GM06990 (cell line): ENCODE measurements around the gene ANKRD30A.
"Not testable (repeated sequence)": the region's sequence is repeated elsewhere in the genome, so short reads cannot be mapped to it uniquely, and the experiment has no call there.

Experiments
- DNase-seq: peaks from one replicate; pipeline ENCODE4 v3.0.0-alpha.2; 2011; ENCODE audit not compliant: insufficient read length; ENCODE audit errors: extremely low read depth
- H3K27me3 ChIP-seq: replicated peaks from 2 replicates; pipeline ENCODE4 v1.6.0; 2011; ENCODE audit warnings: low read length; ENCODE audit not compliant: control insufficient read depth, insufficient read depth
- H3K36me3 ChIP-seq: 2 replicates; pipeline ENCODE4 v1.5.1; 2011; ENCODE audit warnings: low read length; ENCODE audit not compliant: control insufficient read depth, insufficient read depth
- H3K4me3 ChIP-seq: replicated peaks from 2 replicates; pipeline ENCODE4 v1.5.1; 2011; ENCODE audit warnings: low read depth, mild to moderate bottlenecking, control low read depth, low read length
- TF ChIP-seq, protein P1 (sequence below): IDR thresholded peaks from 2 replicates; pipeline ENCODE4 v1.5.1; 2011; ENCODE audit warnings: low read length, control low read depth, mild to moderate bottlenecking, inconsistent platforms; ENCODE audit not compliant: insufficient read depth, poor library complexity, severe bottlenecking

Gene ANKRD30A, protein sequence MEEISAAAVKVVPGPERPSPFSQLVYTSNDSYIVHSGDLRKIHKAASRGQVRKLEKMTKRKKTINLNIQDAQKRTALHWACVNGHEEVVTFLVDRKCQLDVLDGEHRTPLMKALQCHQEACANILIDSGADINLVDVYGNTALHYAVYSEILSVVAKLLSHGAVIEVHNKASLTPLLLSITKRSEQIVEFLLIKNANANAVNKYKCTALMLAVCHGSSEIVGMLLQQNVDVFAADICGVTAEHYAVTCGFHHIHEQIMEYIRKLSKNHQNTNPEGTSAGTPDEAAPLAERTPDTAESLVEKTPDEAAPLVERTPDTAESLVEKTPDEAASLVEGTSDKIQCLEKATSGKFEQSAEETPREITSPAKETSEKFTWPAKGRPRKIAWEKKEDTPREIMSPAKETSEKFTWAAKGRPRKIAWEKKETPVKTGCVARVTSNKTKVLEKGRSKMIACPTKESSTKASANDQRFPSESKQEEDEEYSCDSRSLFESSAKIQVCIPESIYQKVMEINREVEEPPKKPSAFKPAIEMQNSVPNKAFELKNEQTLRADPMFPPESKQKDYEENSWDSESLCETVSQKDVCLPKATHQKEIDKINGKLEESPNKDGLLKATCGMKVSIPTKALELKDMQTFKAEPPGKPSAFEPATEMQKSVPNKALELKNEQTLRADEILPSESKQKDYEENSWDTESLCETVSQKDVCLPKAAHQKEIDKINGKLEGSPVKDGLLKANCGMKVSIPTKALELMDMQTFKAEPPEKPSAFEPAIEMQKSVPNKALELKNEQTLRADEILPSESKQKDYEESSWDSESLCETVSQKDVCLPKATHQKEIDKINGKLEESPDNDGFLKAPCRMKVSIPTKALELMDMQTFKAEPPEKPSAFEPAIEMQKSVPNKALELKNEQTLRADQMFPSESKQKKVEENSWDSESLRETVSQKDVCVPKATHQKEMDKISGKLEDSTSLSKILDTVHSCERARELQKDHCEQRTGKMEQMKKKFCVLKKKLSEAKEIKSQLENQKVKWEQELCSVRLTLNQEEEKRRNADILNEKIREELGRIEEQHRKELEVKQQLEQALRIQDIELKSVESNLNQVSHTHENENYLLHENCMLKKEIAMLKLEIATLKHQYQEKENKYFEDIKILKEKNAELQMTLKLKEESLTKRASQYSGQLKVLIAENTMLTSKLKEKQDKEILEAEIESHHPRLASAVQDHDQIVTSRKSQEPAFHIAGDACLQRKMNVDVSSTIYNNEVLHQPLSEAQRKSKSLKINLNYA (N-terminal part only)

DNA sequence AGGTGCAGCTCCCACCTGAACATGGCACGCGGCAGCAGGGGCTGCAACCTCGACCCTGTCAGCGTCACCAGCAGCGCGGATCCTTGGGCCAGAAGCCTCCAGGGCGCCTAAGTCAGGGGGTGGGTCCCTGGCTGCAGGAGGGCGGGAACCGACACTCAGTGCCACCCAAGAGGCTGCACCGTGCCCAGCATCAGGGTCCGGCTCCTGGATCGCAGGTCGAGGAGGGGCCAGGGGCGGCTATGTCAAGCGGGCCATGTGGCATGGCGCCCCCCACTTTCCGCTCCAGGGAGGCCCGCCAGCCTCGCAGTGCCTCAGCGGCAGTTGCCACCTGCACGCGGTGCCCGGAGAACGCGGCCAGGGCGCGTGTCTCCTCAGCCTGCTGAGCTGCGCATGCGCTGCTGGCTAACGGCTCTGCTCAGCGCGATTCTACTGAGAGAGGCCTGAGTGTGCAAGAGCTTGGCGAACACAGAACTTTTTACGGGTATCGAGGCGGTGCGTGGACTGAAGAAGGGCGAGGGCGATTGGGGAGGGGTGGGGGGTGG lies at the start of gene ANKRD30A:
Gene ANKRD30A, plus strand, starts transcription at position 408 of the 542 bp plus-strand sequence. CDS start 190 bp downstream, outside the sequence.
- no peak within 1 kb of the TSS for H3K4me3 ChIP-seq
- H3K27me3 ChIP-seq: no peaks in the 10 kb centered on the region
- H3K36me3 ChIP-seq: no peaks in the 10 kb centered on the region
- TF ChIP-seq, protein P1, sequence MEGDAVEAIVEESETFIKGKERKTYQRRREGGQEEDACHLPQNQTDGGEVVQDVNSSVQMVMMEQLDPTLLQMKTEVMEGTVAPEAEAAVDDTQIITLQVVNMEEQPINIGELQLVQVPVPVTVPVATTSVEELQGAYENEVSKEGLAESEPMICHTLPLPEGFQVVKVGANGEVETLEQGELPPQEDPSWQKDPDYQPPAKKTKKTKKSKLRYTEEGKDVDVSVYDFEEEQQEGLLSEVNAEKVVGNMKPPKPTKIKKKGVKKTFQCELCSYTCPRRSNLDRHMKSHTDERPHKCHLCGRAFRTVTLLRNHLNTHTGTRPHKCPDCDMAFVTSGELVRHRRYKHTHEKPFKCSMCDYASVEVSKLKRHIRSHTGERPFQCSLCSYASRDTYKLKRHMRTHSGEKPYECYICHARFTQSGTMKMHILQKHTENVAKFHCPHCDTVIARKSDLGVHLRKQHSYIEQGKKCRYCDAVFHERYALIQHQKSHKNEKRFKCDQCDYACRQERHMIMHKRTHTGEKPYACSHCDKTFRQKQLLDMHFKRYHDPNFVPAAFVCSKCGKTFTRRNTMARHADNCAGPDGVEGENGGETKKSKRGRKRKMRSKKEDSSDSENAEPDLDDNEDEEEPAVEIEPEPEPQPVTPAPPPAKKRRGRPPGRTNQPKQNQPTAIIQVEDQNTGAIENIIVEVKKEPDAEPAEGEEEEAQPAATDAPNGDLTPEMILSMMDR: no peak
- DNase-seq: no peak

DNA sequence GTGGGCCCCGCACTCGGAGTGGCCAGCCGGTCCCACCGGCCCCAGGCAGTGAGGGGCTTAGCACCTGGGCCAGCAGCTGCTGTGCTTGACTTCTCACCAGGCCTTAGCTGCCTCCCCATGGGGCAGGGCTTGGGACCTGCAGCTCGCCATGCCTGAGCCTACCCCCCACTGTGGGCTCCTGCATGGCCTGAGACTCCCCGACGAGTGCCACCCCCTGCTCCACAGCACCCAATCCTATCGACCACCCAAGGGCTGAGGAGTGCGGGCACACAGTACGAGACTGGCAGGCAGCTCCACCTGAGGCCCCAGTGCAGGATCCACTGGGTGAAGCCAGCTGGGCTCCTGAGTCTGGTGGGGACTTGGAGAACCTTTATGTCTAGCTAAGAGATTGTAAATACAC lies 49.3 kb upstream of the ANKRD30A start:
- DNase-seq, H3K4me3 ChIP-seq, H3K36me3 ChIP-seq, H3K27me3 ChIP-seq: not testable (repeated sequence)

DNA sequence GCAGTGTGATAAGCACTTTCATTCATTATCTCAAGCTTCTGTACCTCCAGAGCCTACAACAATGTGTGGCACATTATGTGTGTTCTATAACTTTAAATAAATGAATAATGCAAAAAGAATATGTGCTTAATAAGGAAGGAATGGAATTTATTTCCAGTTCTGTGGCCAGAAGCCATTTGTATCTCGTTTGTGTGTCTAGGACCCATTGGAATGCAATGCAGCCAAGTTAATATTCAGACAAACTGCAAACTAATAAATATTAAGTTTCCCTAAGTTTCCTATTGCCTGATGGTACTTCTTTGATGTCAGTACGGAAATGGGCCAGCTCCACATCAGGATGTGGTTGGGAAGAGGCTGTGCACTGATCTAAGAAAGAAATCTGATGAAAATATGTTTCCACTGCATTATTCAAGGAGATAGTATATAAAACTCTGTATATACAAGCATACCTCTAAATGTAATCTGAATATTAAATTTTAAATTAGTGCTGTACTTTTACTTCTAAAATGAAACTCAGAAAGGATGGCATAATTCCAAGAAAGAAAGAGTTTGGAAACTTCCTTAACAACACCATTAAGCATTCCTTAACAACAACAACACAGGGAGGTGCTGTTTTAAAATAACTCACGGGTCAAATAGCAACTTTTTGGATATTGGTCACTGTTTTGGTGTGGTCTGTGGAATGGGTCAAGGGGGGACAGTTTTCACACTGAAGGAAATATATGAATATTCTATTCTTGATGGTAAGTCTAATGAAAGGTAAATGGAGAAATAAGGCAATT lies 29.4 kb upstream of the ANKRD30A start:
- no peak overlapping the region for H3K4me3 ChIP-seq
- no peaks in the 10 kb centered on the region for H3K27me3 ChIP-seq
- TF ChIP-seq, protein P1: no peak
- no peaks in the 10 kb centered on the region for H3K36me3 ChIP-seq
- no peak for DNase-seq

DNA sequence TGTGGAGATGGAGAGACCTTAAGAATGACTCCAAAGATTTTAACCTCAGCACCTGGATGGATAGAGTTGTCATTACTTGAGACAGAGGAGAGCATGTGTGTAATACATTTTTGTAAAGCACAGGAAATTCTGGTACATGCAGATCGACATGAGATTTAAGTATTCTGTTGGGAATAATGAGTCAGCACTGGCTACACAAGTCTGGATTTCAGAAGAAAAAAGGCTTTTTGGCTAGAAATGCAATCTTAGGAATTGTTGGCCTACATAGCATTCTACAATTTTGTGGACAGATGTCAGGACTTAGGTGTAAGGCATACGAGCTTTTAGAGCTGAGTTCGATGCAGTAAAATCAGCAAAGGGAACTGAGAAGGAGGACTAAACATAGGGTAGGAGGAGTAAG lies 24.1 kb upstream of the ANKRD30A start:
- Histone ChIP-seq H3K4me3 (no peak overlapping the region), H3K36me3 (no peaks in the 10 kb centered on the region), H3K27me3 (no peaks in the 10 kb centered on the region)
- DNase-seq: no peak
- TF ChIP-seq, protein P1: no peak

DNA sequence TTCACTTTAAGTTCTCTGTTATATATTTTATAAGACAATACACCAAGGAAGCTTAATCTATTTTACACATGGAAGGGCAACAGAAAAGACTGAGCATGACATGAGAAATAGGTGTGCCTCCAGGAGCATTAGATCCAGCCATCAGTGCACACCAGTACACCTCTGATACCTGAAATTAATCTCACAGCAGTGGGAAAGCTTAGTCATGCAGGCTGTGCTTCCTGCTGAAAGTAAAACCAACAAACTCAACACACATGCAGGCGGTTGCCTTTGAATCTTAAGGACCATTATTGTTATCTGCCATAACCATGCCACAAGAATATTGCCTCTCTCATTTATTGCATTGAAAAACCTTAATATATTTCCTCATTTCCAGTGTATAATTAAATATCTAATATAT lies 16.4 kb upstream of the ANKRD30A start:
- Histone ChIP-seq H3K36me3 (no peaks in the 10 kb centered on the region), H3K4me3 (no peak overlapping the region), H3K27me3 (no peaks in the 10 kb centered on the region)
- no peak for DNase-seq
- TF ChIP-seq, protein P1: no peak
